A673 (cell line): Measurements from ENCODE around the gene CENPS. TPM values are rescaled to one million over a fixed set of nuclear protein-coding genes. Genes with fewer than 3 reads are reported as not detected.

ENCODE experiments used
- BruUV-seq: library from RNA; stranded (reverse); fragments of 400-500 nt; replicated peaks from 2 replicates; lab custom pipeline; 2021; lab: Mats Ljungman, UMichigan
- CTCF ChIA-PET: fragments of 300-600 bp; sonication (Branson Sonifier 250); formaldehyde crosslinking; loops from one replicate; lab custom pipeline; 2022; ENCODE audit warnings: antibody characterized with exemption; lab: Charles Lee
- POLR2A ChIA-PET: fragments of 300-600 bp; sonication (Branson Sonifier 250); formaldehyde crosslinking; loops from one replicate; lab custom pipeline; 2022; ENCODE audit warnings: antibody characterized with exemption; ENCODE audit not compliant: low non-redundant PET; lab: Charles Lee
- DNase-seq: peaks from one replicate; pipeline ENCODE4 v3.0.0-alpha.2; 2015; ENCODE audit warnings: low spot score
- H3K27ac ChIP-seq: fragments of 200-600 bp; sonication (generic); 2 replicates; pipeline ENCODE4 v1.5.1; 2016; ENCODE audit warnings: mixed run types, low read depth, mild to moderate bottlenecking, mixed read lengths, antibody characterized with exemption, low read length; ENCODE audit not compliant: poor library complexity, severe bottlenecking
- H3K27me3 ChIP-seq: fragments of 200-600 bp; sonication (generic); replicated peaks from 2 replicates; pipeline ENCODE4 v1.6.1; 2017; ENCODE audit warnings: mixed run types, low read depth, mild to moderate bottlenecking, mixed read lengths, antibody characterized with exemption, low read length; ENCODE audit not compliant: insufficient read depth, poor library complexity
- H3K36me3 ChIP-seq: fragments of 200-600 bp; sonication (generic); 2 replicates; pipeline ENCODE4 v1.6.1; 2016; ENCODE audit warnings: mixed run types, mild to moderate bottlenecking, mixed read lengths, antibody characterized with exemption, low read length; ENCODE audit not compliant: insufficient read depth, poor library complexity, severe bottlenecking
- H3K4me1 ChIP-seq: fragments of 200-600 bp; sonication (generic); 2 replicates; pipeline ENCODE4 v1.6.1; 2017; ENCODE audit warnings: mixed run types, mild to moderate bottlenecking, mixed read lengths, antibody characterized with exemption, low read length; ENCODE audit not compliant: insufficient read depth, poor library complexity, severe bottlenecking
- H3K4me3 ChIP-seq: fragments of 200-600 bp; sonication (generic); 2 replicates; pipeline ENCODE4 v1.5.1; 2016; ENCODE audit warnings: low read depth, mixed run types, mild to moderate bottlenecking, mixed read lengths, low read length; ENCODE audit not compliant: poor library complexity, severe bottlenecking
- H3K9me3 ChIP-seq: fragments of 200-600 bp; sonication (generic); 2 replicates; pipeline ENCODE4 v1.6.1; 2016; ENCODE audit warnings: mixed run types, low read depth, mild to moderate bottlenecking, mixed read lengths, antibody characterized with exemption, low read length; ENCODE audit not compliant: poor library complexity, severe bottlenecking
- CTCF ChIP-seq: fragments of 300-800, 200-600 bp; sonication (generic); conservative IDR thresholded peaks from 2 replicates; pipeline ENCODE4 v1.5.1; 2017; ENCODE audit warnings: low read depth, mild to moderate bottlenecking, antibody characterized with exemption, low read length, moderate library complexity, mixed read lengths
- EZH2 ChIP-seq: fragments of 200-600 bp; sonication (generic); IDR thresholded peaks from 2 replicates; pipeline ENCODE4 v1.6.1; 2017; ENCODE audit warnings: borderline replicate concordance, low read depth, mild to moderate bottlenecking, mixed read lengths, antibody characterized with exemption, low read length; ENCODE audit not compliant: poor library complexity, severe bottlenecking
- intact Hi-C: fragments of 100-400 bp; cut with micrococcal nuclease; formaldehyde crosslinking; loops from one replicate; pipeline ENCODE4 v1.10.0; 2022; ENCODE audit not compliant: unreplicated experiment
- total RNA-seq: library from RNA; stranded (reverse); gene quantifications from 2 replicates; pipeline ENCODE4 v1.2.3, GENCODE V29; 2021

The CENPS gene
- total RNA-seq, 1 experiment from 2014 or later = 42.2 TPM

- Histone ChIP-seq H3K36me3 (no peaks in the 10 kb centered on the region), H3K4me1 (peaks cover 11% of the 10 kb centered on the region), H3K27me3 (no peaks in the 10 kb centered on the region), H3K27ac (no peak overlapping the region), H3K9me3 (no peaks in the 10 kb centered on the region), H3K4me3 (no peak overlapping the region)
- CTCF ChIA-PET = interaction anchor here (0.6 kb wide), 2 partner anchors 13 to 60 kb away, joined by 3 to 4 read pairs; partner anchors contain the start of gene CENPS
- TF ChIP-seq EZH2 (no peak), CTCF (no peak)
- POLR2A ChIA-PET = no interaction called here
- DNase-seq = no peak
- no TSS peak for BruUV-seq
- intact Hi-C loops = no loop called here
These were observed 60.2 kb downstream of the CENPS start for GRCh38 chr1:10490286-10490970.

Other genes starting within 250 kb of the CENPS start
- gene KIF1B, start 219.9 kb upstream of the CENPS start, total RNA-seq = 69.5 and 71.7 TPM in 2 replicates
- gene PGD, start 31.4 kb upstream of the CENPS start, total RNA-seq = 423 and 451 TPM in 2 replicates
- 1.4 and 2.0 TPM in 2 replicates for gene CORT, start 19.6 kb downstream of the CENPS start, total RNA-seq
- 49.1 and 49.7 TPM in 2 replicates for gene DFFA, start 42.1 kb downstream of the CENPS start, total RNA-seq
- 26.8 and 29.3 TPM in 2 replicates for gene PEX14, start 44.5 kb downstream of the CENPS start, total RNA-seq